IMR-90 (cell line): Measurements from ENCODE around the gene FOSL1. TPM values are rescaled to one million over a fixed set of nuclear protein-coding genes. Genes with fewer than 3 reads are reported as not detected.
A peak's percentile ranks its signal among the peaks of the same experiment; 100 is the strongest.

Source experiments
- ATAC-seq: fragments of 200-7000 bp; cut with Tn5 transposase; 2 replicates; pipeline ENCODE4 v1.9.1; 2020; ENCODE audit warnings: low read depth, mild to moderate bottlenecking, moderate library complexity
- BruUV-seq: library from RNA; stranded (reverse); fragments of 400-500 nt; replicated peaks from 2 replicates; lab custom pipeline; 2021; lab: Mats Ljungman, UMichigan
- CTCF ChIA-PET: fragments of 300-600 bp; formaldehyde crosslinking; extraction: SDS; loops from one replicate; lab custom pipeline; 2021; ENCODE audit warnings: antibody characterized with exemption; lab: Yijun Ruan, JAX
- POLR2A ChIA-PET: fragments of 300-600 bp; sonication (Branson Sonifier 250); formaldehyde crosslinking; loops from one replicate; lab custom pipeline; 2022; ENCODE audit warnings: antibody characterized with exemption; ENCODE audit not compliant: unreplicated experiment; lab: Charles Lee
- DNase-seq: peaks from one replicate; pipeline ENCODE4 v3.0.0; 2013
- H2AFZ ChIP-seq: replicated peaks from 2 replicates; pipeline ENCODE3; 2013; ENCODE audit warnings: low read length, mild to moderate bottlenecking; ENCODE audit not compliant: poor library complexity
- H2AK5ac ChIP-seq: 2 replicates; pipeline ENCODE4 v1.6.1; 2013; ENCODE audit warnings: low read depth, low read length, inconsistent platforms
- H2AK9ac ChIP-seq: replicated peaks from 2 replicates; pipeline ENCODE3; 2013; ENCODE audit warnings: mild to moderate bottlenecking, low read depth, low read length, moderate library complexity; ENCODE audit not compliant: poor library complexity
- H2BK120ac ChIP-seq: 2 replicates; pipeline ENCODE4 v1.6.1; 2013; ENCODE audit warnings: low read depth, low read length, inconsistent platforms
- H2BK15ac ChIP-seq: 3 replicates; pipeline ENCODE4 v1.6.1; 2013; ENCODE audit warnings: low read depth, low read length, inconsistent platforms
- H2BK20ac ChIP-seq: 2 replicates; pipeline ENCODE4 v1.6.1; 2013; ENCODE audit warnings: low read depth, mild to moderate bottlenecking, inconsistent platforms, low read length, moderate library complexity
- H2BK5ac ChIP-seq: 2 replicates; pipeline ENCODE4 v1.6.1; 2013; ENCODE audit warnings: mild to moderate bottlenecking, low read depth, low read length, inconsistent platforms; ENCODE audit not compliant: poor library complexity, severe bottlenecking
- H3K14ac ChIP-seq: replicated peaks from 2 replicates; pipeline ENCODE4 v1.6.1; 2013; ENCODE audit warnings: low read depth, low read length, inconsistent platforms
- H3K18ac ChIP-seq: 2 replicates; pipeline ENCODE4 v1.6.1; 2013; ENCODE audit warnings: low read depth, low read length, control low read depth
- H3K23ac ChIP-seq: 2 replicates; pipeline ENCODE4 v1.6.1; 2013; ENCODE audit warnings: low read depth, low read length, inconsistent platforms
- H3K27ac ChIP-seq: 2 replicates; pipeline ENCODE4 v1.5.1; 2013; ENCODE audit warnings: mild to moderate bottlenecking, control low read depth, low read length; ENCODE audit not compliant: insufficient read depth
- H3K27me3 ChIP-seq: 2 replicates; pipeline ENCODE4 v1.6.1; 2013; ENCODE audit warnings: low read length; ENCODE audit not compliant: control insufficient read depth, insufficient read depth
- H3K36me3 ChIP-seq: 2 replicates; pipeline ENCODE4 v1.6.1; 2013; ENCODE audit warnings: low read length, mixed read lengths; ENCODE audit not compliant: control insufficient read depth, insufficient read depth
- H3K4ac ChIP-seq: 2 replicates; pipeline ENCODE4 v1.6.1; 2013; ENCODE audit warnings: low read depth, low read length, inconsistent platforms
- H3K4me1 ChIP-seq: 2 replicates; pipeline ENCODE4 v1.6.1; 2013; ENCODE audit warnings: low read length, mixed read lengths; ENCODE audit not compliant: control insufficient read depth, insufficient read depth
- H3K4me2 ChIP-seq: 2 replicates; pipeline ENCODE4 v1.6.1; 2013; ENCODE audit warnings: low read depth, mild to moderate bottlenecking, control low read depth, low read length, moderate library complexity
- H3K4me3 ChIP-seq: 2 replicates; pipeline ENCODE4 v1.5.1; 2013; ENCODE audit warnings: low read depth, mild to moderate bottlenecking, control low read depth, low read length, moderate library complexity; ENCODE audit not compliant: insufficient read depth
- H3K56ac ChIP-seq: 2 replicates; pipeline ENCODE4 v1.6.1; 2013; ENCODE audit warnings: low read length, inconsistent platforms; ENCODE audit not compliant: insufficient read depth; ENCODE audit errors: extremely low read depth
- H3K79me1 ChIP-seq, 2 experiments: 2 replicates each; pipeline ENCODE4 v1.6.1; 2013; ENCODE audit warnings: low read length in 2 of 2, inconsistent platforms in 1 of 2, low read depth in 1 of 2
- H3K9ac ChIP-seq: 2 replicates; pipeline ENCODE4 v1.6.1; 2013; ENCODE audit warnings: low read depth, low read length, control low read depth
- H3K9me1 ChIP-seq: 2 replicates; pipeline ENCODE4 v1.6.1; 2013; ENCODE audit warnings: low read length, inconsistent platforms; ENCODE audit not compliant: insufficient read depth
- H3K9me3 ChIP-seq: 2 replicates; pipeline ENCODE4 v1.6.1; 2013; ENCODE audit warnings: low read length; ENCODE audit not compliant: control insufficient read depth, insufficient read depth
- H4K20me1 ChIP-seq: 2 replicates; pipeline ENCODE4 v1.6.1; 2013; ENCODE audit warnings: low read length, inconsistent platforms; ENCODE audit not compliant: insufficient read depth
- H4K5ac ChIP-seq: 2 replicates; pipeline ENCODE4 v1.6.1; 2013; ENCODE audit warnings: mild to moderate bottlenecking, low read depth, low read length, control low read depth
- H4K8ac ChIP-seq, 2 experiments: 2 replicates each; pipeline ENCODE4 v1.6.1; 2013; ENCODE audit warnings: low read depth in 2 of 2, low read length in 2 of 2, control low read depth in 1 of 2, inconsistent platforms in 1 of 2
- H4K91ac ChIP-seq: 2 replicates; pipeline ENCODE4 v1.6.1; 2013; ENCODE audit warnings: low read depth, low read length, inconsistent platforms; ENCODE audit not compliant: insufficient read depth
- BHLHE40 ChIP-seq: fragments of 150-350 bp; IDR thresholded peaks from 2 replicates; pipeline ENCODE4 v1.6.1; 2016; ENCODE audit warnings: mild to moderate bottlenecking, low read depth, low read length
- CEBPB ChIP-seq: IDR thresholded peaks from 2 replicates; pipeline ENCODE4 v1.6.1; 2012; ENCODE audit warnings: low read depth, low read length, improper control_type of control experiment
- MAZ ChIP-seq: IDR thresholded peaks from 2 replicates; pipeline ENCODE4 v1.6.1; 2012; ENCODE audit warnings: low read depth, mild to moderate bottlenecking, low read length, improper control_type of control experiment, moderate library complexity, borderline replicate concordance
- RAD21 ChIP-seq: IDR thresholded peaks from 2 replicates; pipeline ENCODE4 v1.6.1; 2012; ENCODE audit warnings: low read length, improper control_type of control experiment
- SMC3 ChIP-seq: fragments of 150-350 bp; IDR thresholded peaks from 2 replicates; pipeline ENCODE4 v1.6.1; 2016; ENCODE audit warnings: low read depth, mild to moderate bottlenecking, antibody characterized with exemption, low read length, moderate library complexity
- WGBS, 2 experiments: methylation state at CpG; one replicate each; pipeline versions ENCODE4 v1.1.5 to v1.1.7; 2013; ENCODE audit warnings: missing lambda C conversion rate in 2 of 2; ENCODE audit not compliant: insufficient read length in 1 of 2; ENCODE audit errors: extremely low coverage in 2 of 2; 5-methylcytosine and 5-hydroxymethylcytosine counted together
- dilution Hi-C: fragments of 300-500 bp; cut with HindIII; formaldehyde crosslinking; loops from one replicate; pipeline ENCODE4 v1.14.3; 2018; ENCODE audit warnings: low sequenced_read_pairs; ENCODE audit not compliant: unreplicated experiment
- in situ Hi-C: fragments of 300-500 bp; cut with MboI; formaldehyde crosslinking; loops from 3 replicates; pipeline ENCODE4 v1.14.3; 2019; ENCODE audit warnings: low sequenced_read_pairs, inconsistent platforms, mixed read lengths
- intact Hi-C: fragments of 100-400 bp; cut with micrococcal nuclease; formaldehyde crosslinking; loops from 2 replicates; pipeline ENCODE4 v1.10.0; 2022
- polyA plus RNA-seq, 3 experiments: library from polyadenylated mRNA; depleted of rRNA; stranded (reverse); fragments of >200 nt; gene quantifications; 2 replicates each; pipeline ENCODE4 v1.2.3, GENCODE V29; 2012; ENCODE audit warnings: low replicate concordance in 1 of 3
- total RNA-seq: library from RNA; depleted of rRNA; stranded (reverse); fragments of >200 nt; gene quantifications from 2 replicates; pipeline ENCODE4 v1.2.3, GENCODE V29; 2012
- TF ChIP-seq, protein P1 (sequence below): conservative IDR thresholded peaks from 2 replicates; pipeline ENCODE4 v1.5.1; 2012; ENCODE audit warnings: mild to moderate bottlenecking, low read depth, low read length, improper control_type of control experiment

The FOSL1 gene
- total and polyA plus RNA-seq, 2 of the 4 experiments (the other 2 are of a cell fraction): 17.2 to 107 TPM

DNA sequence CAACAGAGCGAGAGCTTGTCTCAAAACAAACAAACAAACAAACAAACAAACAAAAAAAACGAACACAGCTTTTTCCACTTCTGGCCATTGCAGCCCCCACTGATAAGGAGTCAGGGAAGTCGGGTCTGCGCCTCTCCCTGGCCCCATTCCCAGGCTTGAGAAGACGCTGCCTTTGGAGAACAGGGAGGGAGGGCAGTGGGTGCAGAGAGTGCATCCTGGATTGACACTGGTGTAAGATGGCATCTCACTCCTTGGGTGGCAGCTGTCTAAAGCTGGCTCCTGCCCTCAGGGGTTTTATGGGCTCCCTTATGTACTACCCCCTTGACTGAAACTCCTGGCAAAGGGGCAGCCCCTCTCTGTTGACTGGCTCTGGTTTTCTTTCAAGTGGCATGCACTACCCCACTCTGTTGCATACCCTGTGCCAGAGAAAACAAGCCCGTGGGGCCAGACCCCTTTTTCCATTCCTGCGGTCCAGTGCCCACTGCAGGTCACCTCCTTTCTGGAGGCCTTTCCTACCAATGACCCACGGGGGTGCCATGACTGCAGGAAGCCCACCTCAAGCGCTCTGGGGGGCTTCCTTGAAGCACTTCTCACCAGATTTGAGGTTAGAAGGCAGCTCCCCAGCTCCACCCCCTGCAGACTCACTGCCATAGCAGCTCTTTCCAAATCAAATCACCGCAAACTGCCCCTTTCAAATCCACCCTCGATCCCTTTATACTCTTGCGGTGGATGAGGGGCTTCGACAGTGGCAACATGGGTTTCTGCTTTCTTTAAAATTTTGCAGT, 31.8 kb upstream of the FOSL1 start:
- peak overlapping the region; percentile 74 for H2AFZ ChIP-seq
- H3K4me1 ChIP-seq: peaks cover 4% of the 10 kb centered on the region; the same call in 1 of the 2 replicates
- dilution Hi-C loops (no loop called here), in situ Hi-C loops (no loop called here), intact Hi-C loops (no loop called here)
- no peak overlapping the region for H2BK120ac ChIP-seq
- no peak overlapping the region for H4K91ac ChIP-seq
- no peak overlapping the region for H4K5ac ChIP-seq
- TF ChIP-seq, protein P1, sequence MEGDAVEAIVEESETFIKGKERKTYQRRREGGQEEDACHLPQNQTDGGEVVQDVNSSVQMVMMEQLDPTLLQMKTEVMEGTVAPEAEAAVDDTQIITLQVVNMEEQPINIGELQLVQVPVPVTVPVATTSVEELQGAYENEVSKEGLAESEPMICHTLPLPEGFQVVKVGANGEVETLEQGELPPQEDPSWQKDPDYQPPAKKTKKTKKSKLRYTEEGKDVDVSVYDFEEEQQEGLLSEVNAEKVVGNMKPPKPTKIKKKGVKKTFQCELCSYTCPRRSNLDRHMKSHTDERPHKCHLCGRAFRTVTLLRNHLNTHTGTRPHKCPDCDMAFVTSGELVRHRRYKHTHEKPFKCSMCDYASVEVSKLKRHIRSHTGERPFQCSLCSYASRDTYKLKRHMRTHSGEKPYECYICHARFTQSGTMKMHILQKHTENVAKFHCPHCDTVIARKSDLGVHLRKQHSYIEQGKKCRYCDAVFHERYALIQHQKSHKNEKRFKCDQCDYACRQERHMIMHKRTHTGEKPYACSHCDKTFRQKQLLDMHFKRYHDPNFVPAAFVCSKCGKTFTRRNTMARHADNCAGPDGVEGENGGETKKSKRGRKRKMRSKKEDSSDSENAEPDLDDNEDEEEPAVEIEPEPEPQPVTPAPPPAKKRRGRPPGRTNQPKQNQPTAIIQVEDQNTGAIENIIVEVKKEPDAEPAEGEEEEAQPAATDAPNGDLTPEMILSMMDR: no peak
- no peak for TF ChIP-seq SMC3
- TF ChIP-seq RAD21: no peak
- no peak for TF ChIP-seq CEBPB
- TF ChIP-seq BHLHE40: no peak
- TF ChIP-seq MAZ: no peak
- no peak overlapping the region for H3K4me3 ChIP-seq
- no peak overlapping the region for H2AK5ac ChIP-seq
- no peak; the same call in 1 of the 2 replicates for ATAC-seq
- no peak overlapping the region for H2BK20ac ChIP-seq
- no peak overlapping the region for H3K4ac ChIP-seq
- H2BK15ac ChIP-seq: no peak overlapping the region
- no peak overlapping the region for H4K8ac ChIP-seq
- ChIA-PET POLR2A (interaction anchor here (0.6 kb wide), 1 partner anchor 9 kb away, joined by 3 read pairs; no protein-coding TSS in a partner anchor), CTCF (no interaction called here)
- H3K9ac ChIP-seq: no peak overlapping the region
- no peaks in the 10 kb centered on the region for H3K36me3 ChIP-seq
- no peaks in the 10 kb centered on the region for H3K9me3 ChIP-seq
- H3K14ac ChIP-seq: no peak overlapping the region
- 80% methylated on average over 3 of the region's 13 CpGs; no CpG with 5 or more reads in 1 of the 2 experiments for WGBS, 2 experiments
- H3K18ac ChIP-seq: no peak overlapping the region
- H4K20me1 ChIP-seq: no peaks in the 10 kb centered on the region
- DNase-seq: no peak
- no peak overlapping the region for H3K27ac ChIP-seq
- no peaks in the 10 kb centered on the region; the same call in 1 of the 2 replicates for H3K9me1 ChIP-seq
- no peak overlapping the region for H3K23ac ChIP-seq
- H3K79me1 ChIP-seq: peaks cover 0 to 3% of the 10 kb centered on the region in 2 experiments; a peak in 2 of 4 replicates
- H2AK9ac ChIP-seq: no peak overlapping the region
- H3K27me3 ChIP-seq: no peaks in the 10 kb centered on the region
- no peak overlapping the region for H3K56ac ChIP-seq
- BruUV-seq: no TSS peak
- H2BK5ac ChIP-seq: no peak overlapping the region
- H3K4me2 ChIP-seq: no peak overlapping the region
